ENCODE measurements around the gene ADGRE3.
A peak's percentile ranks its signal among the peaks of the same experiment; 100 is the strongest.

ADGRE3 gene

GRCh38 chr19:14571695-14572490 lies 102.8 kb downstream of the ADGRE3 start, which contains the start of gene NDUFB7 (continued):
- no peak for TF ChIP-seq ZSCAN5A (tag by site-specific recombination; IDR thresholded peaks at IDR 0.05)
- TF ChIP-seq, protein P1, sequence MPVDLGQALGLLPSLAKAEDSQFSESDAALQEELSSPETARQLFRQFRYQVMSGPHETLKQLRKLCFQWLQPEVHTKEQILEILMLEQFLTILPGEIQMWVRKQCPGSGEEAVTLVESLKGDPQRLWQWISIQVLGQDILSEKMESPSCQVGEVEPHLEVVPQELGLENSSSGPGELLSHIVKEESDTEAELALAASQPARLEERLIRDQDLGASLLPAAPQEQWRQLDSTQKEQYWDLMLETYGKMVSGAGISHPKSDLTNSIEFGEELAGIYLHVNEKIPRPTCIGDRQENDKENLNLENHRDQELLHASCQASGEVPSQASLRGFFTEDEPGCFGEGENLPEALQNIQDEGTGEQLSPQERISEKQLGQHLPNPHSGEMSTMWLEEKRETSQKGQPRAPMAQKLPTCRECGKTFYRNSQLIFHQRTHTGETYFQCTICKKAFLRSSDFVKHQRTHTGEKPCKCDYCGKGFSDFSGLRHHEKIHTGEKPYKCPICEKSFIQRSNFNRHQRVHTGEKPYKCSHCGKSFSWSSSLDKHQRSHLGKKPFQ (tag by site-specific recombination; IDR thresholded peaks at IDR 0.05), result no peak
- peak; percentile 58; the same call in 1 of the 2 replicates for TF ChIP-seq ZNF423 (tag by site-specific recombination; IDR thresholded peaks at IDR 0.05)
- TF ChIP-seq ZNF280D (tag by site-specific recombination; IDR thresholded peaks at IDR 0.05), result no peak
- peak; percentile 82 for TF ChIP-seq ZNF629 (tag by site-specific recombination; IDR thresholded peaks at IDR 0.05)
- TF ChIP-seq EGR2 (tag by site-specific recombination; IDR thresholded peaks at IDR 0.05; ENCODE audit: low read depth), result no peak
- peak; percentile 72 for TF ChIP-seq SP3 (tag by site-specific recombination; IDR thresholded peaks at IDR 0.05)
- TF ChIP-seq ZNF433 (tag by site-specific recombination; IDR thresholded peaks at IDR 0.05; ENCODE audit: low read depth), result no peak
- no peak for TF ChIP-seq ZNF777 (tag by site-specific recombination; IDR thresholded peaks at IDR 0.05; ENCODE audit: borderline replicate concordance)
- TF ChIP-seq, protein P2, sequence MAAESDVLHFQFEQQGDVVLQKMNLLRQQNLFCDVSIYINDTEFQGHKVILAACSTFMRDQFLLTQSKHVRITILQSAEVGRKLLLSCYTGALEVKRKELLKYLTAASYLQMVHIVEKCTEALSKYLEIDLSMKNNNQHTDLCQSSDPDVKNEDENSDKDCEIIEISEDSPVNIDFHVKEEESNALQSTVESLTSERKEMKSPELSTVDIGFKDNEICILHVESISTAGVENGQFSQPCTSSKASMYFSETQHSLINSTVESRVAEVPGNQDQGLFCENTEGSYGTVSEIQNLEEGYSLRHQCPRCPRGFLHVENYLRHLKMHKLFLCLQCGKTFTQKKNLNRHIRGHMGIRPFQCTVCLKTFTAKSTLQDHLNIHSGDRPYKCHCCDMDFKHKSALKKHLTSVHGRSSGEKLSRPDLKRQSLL (tag by site-specific recombination; IDR thresholded peaks at IDR 0.05), result 0 out of 2 replicates have a peak, but pooled peaks have one; percentile 5
- TF ChIP-seq ZNF473 (tag by site-specific recombination; IDR thresholded peaks at IDR 0.05), result no peak
- TF ChIP-seq ZNF132 (tag by site-specific recombination; IDR thresholded peaks at IDR 0.05; ENCODE audit: borderline replicate concordance), result no peak
- no peak; the same call in 1 of the 2 replicates for TF ChIP-seq INSM2 (tag by site-specific recombination; IDR thresholded peaks at IDR 0.05)
- TF ChIP-seq ZNF501 (tag by site-specific recombination; IDR thresholded peaks at IDR 0.05), result peak; percentile 76; the same call in 1 of the 2 replicates
- TF ChIP-seq, protein P3, sequence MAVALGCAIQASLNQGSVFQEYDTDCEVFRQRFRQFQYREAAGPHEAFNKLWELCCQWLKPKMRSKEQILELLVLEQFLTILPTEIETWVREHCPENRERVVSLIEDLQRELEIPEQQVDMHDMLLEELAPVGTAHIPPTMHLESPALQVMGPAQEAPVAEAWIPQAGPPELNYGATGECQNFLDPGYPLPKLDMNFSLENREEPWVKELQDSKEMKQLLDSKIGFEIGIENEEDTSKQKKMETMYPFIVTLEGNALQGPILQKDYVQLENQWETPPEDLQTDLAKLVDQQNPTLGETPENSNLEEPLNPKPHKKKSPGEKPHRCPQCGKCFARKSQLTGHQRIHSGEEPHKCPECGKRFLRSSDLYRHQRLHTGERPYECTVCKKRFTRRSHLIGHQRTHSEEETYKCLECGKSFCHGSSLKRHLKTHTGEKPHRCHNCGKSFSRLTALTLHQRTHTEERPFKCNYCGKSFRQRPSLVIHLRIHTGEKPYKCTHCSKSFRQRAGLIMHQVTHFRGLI (tag by site-specific recombination; IDR thresholded peaks at IDR 0.05), result 0 out of 2 replicates have a peak, but pooled peaks have one; percentile 24
- TF ChIP-seq IKZF3 (tag by site-specific recombination; IDR thresholded peaks at IDR 0.05), result no peak
- TF ChIP-seq ZNF140 (tag by site-specific recombination; IDR thresholded peaks at IDR 0.05), result no peak
- TF ChIP-seq ZNF670 (tag by site-specific recombination; IDR thresholded peaks at IDR 0.05; ENCODE audit: low read depth), result no peak
- TF ChIP-seq GLIS2 (tag by site-specific recombination; IDR thresholded peaks at IDR 0.05), result peak; percentile 78
- TF ChIP-seq ZBTB48 (tag by site-specific recombination; IDR thresholded peaks at IDR 0.05), result 0 out of 2 replicates have a peak, but pooled peaks have one; percentile 53
- TF ChIP-seq ZNF555 (tag by site-specific recombination; conservative IDR thresholded peaks at IDR 0.05), result no peak
- TF ChIP-seq SP7 (tag by site-specific recombination; IDR thresholded peaks at IDR 0.05), result peak; percentile 89
- TF ChIP-seq, protein P4, sequence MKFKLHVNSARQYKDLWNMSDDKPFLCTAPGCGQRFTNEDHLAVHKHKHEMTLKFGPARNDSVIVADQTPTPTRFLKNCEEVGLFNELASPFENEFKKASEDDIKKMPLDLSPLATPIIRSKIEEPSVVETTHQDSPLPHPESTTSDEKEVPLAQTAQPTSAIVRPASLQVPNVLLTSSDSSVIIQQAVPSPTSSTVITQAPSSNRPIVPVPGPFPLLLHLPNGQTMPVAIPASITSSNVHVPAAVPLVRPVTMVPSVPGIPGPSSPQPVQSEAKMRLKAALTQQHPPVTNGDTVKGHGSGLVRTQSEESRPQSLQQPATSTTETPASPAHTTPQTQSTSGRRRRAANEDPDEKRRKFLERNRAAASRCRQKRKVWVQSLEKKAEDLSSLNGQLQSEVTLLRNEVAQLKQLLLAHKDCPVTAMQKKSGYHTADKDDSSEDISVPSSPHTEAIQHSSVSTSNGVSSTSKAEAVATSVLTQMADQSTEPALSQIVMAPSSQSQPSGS (tag by site-specific recombination; IDR thresholded peaks at IDR 0.05; ENCODE audit: low read depth), result no peak
- TF ChIP-seq CTCF (tag by site-specific recombination; IDR thresholded peaks at IDR 0.05), result peak; percentile 97
